PFSK-1 (cell line): ENCODE results near the gene CTBP2.

ENCODE experiments used
- FOXP2 ChIP-seq: optimal IDR thresholded peaks from 2 replicates; pipeline ENCODE3; 2011; ENCODE audit warnings: borderline replicate concordance, control low read depth, inconsistent platforms; ENCODE audit not compliant: insufficient read depth; ENCODE audit errors: extremely low read length, extremely low read depth
- POLR2AphosphoS5 ChIP-seq: IDR thresholded peaks from 2 replicates; pipeline ENCODE4 v1.6.1; 2012; ENCODE audit warnings: low read depth, mild to moderate bottlenecking, control low read depth, low read length, moderate library complexity
- REST ChIP-seq, 2 experiments: IDR thresholded peaks; 2 replicates each; pipeline versions ENCODE4 v1.6.1 to v1.8.0; 2011 to 2012; ENCODE audit warnings: low read depth in 2 of 2, low read length in 2 of 2, control low read depth in 1 of 2, inconsistent platforms in 1 of 2, mild to moderate bottlenecking in 1 of 2, moderate library complexity in 1 of 2; ENCODE audit not compliant: insufficient read depth in 1 of 2
- SIN3A ChIP-seq: IDR thresholded peaks from 2 replicates; pipeline ENCODE4 v1.6.1; 2012; ENCODE audit warnings: mild to moderate bottlenecking, low read length, moderate library complexity, borderline replicate concordance; ENCODE audit not compliant: insufficient read depth
- TAF1 ChIP-seq: IDR thresholded peaks from 2 replicates; pipeline ENCODE4 v1.6.1; 2012; ENCODE audit warnings: low read length, control low read depth, borderline replicate concordance; ENCODE audit not compliant: insufficient read depth

CTBP2 gene

GRCh38 chr10:124966008-124966407, 194.4 kb downstream of the CTBP2 start:
- TF ChIP-seq TAF1 (no peak), SIN3A (no peak), POLR2AphosphoS5 (no peak), FOXP2 (no peak), REST (IDR thresholded peaks at IDR 0.05; ENCODE audit: insufficient read depth in 1 of 2, low read depth in 2 of 2, low read length in 2 of 2) (no peak)

- TF ChIP-seq POLR2AphosphoS5 (no peak), FOXP2 (no peak), TAF1 (no peak), REST (IDR thresholded peaks at IDR 0.05; ENCODE audit: insufficient read depth in 1 of 2, low read depth in 2 of 2, low read length in 2 of 2) (no peak), SIN3A (no peak)
Measured at GRCh38 chr10:124963866-124964720, 196.3 kb downstream of the CTBP2 start.

GRCh38 chr10:124962421-124962820, 197.9 kb downstream of the CTBP2 start:
- TF ChIP-seq REST (IDR thresholded peaks at IDR 0.05; ENCODE audit: insufficient read depth in 1 of 2, low read depth in 2 of 2, low read length in 2 of 2) (no peak), TAF1 (no peak), POLR2AphosphoS5 (no peak), SIN3A (no peak), FOXP2 (no peak)

GRCh38 chr10:124961248-124961570, 199.2 kb downstream of the CTBP2 start:
- no peak for TF ChIP-seq TAF1

GRCh38 chr10:124959564-124959963, 200.8 kb downstream of the CTBP2 start:
- TF ChIP-seq FOXP2 (no peak), REST (IDR thresholded peaks at IDR 0.05; ENCODE audit: insufficient read depth in 1 of 2, low read depth in 2 of 2, low read length in 2 of 2) (no peak), SIN3A (no peak), TAF1 (no peak), POLR2AphosphoS5 (no peak)
